ENCODE data around the gene LUZP1. TPM values are rescaled to one million over a fixed set of nuclear protein-coding genes. Genes with fewer than 3 reads are reported as not detected.

Gene LUZP1
- total and polyA plus RNA-seq, 2 experiments from 2014 or later = 23.3 to 27.6 TPM

DNA sequence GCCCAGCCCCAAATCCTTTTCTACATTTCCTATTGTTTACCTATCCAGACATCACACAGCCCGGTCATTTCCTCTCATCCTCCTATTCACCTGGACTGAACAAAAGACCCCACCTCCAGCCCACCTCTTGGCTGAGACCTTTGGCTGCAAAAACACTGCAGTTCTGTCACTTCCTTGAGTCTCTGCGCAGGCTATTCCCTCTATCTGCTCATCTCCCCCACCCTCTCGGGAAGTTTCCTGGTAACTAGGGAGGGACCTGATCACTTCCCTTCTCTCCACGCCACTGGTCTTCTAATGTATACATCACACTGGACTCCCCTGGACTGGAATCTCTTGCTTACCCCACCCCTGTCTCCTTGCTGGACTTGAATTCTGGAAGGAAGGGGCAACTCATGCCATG is 43.3 kb upstream of the LUZP1 start:
- Histone ChIP-seq H3K36me3 (replicated peaks; ENCODE audit: insufficient read depth, low read depth) (no peaks in the 10 kb centered on the region), H3K27ac (no peak overlapping the region), H3K9me2 (replicated peaks; ENCODE audit: insufficient read depth) (no peaks in the 10 kb centered on the region), H3K79me2 (no peaks in the 10 kb centered on the region), H3K9me3 (ENCODE audit: low read depth) (no peaks in the 10 kb centered on the region), H2AFZ (no peak overlapping the region), H3K27me3 (peaks cover 36% of the 10 kb centered on the region), H3K4me1 (ENCODE audit: insufficient read depth) (no peaks in the 10 kb centered on the region), H3K4me2 (no peak overlapping the region), H3K4me3 (no peak overlapping the region), H4K20me1 (ENCODE audit: insufficient read depth, poor library complexity, severe bottlenecking) (no peaks in the 10 kb centered on the region)
- TF ChIP-seq, protein P1, sequence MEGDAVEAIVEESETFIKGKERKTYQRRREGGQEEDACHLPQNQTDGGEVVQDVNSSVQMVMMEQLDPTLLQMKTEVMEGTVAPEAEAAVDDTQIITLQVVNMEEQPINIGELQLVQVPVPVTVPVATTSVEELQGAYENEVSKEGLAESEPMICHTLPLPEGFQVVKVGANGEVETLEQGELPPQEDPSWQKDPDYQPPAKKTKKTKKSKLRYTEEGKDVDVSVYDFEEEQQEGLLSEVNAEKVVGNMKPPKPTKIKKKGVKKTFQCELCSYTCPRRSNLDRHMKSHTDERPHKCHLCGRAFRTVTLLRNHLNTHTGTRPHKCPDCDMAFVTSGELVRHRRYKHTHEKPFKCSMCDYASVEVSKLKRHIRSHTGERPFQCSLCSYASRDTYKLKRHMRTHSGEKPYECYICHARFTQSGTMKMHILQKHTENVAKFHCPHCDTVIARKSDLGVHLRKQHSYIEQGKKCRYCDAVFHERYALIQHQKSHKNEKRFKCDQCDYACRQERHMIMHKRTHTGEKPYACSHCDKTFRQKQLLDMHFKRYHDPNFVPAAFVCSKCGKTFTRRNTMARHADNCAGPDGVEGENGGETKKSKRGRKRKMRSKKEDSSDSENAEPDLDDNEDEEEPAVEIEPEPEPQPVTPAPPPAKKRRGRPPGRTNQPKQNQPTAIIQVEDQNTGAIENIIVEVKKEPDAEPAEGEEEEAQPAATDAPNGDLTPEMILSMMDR (IDR thresholded peaks at IDR 0.05; ENCODE audit: poor library complexity) = no peak
- TF ChIP-seq EZH2 (IDR thresholded peaks at IDR 0.05; ENCODE audit: borderline replicate concordance) (no peak), EZH2phosphoT487 (IDR thresholded peaks at IDR 0.05; ENCODE audit: low read depth, severe bottlenecking, unreplicated experiment) (no peak)
- WGBS (ENCODE audit: low lambda C conversion rate, missing lambda C conversion rate) = 78% methylated on average over 4 of the region's 4 CpGs
- no peak for DNase-seq (ENCODE audit: low spot score)

DNA sequence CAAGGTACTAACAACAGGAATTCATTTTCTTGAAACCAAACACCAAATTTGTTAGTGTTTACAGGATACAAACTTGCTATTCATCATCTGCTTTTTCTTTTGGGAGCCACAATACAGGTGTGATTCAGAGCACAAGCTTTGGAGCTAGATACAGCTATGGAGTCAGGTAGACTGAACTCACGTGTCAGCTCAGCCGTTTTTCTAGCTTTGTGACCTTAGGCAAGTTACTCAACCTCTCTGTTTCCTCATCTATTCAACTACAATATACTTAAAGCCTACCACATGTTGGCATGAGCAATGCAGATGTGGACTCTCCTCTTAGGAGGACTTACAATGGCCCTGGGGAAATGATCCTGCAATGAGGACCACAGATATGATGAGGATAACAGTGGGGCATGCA is 42.3 kb upstream of the LUZP1 start:
- TF ChIP-seq, protein P1 (IDR thresholded peaks at IDR 0.05; ENCODE audit: poor library complexity) = no peak
- no peak for TF ChIP-seq EZH2 (IDR thresholded peaks at IDR 0.05; ENCODE audit: borderline replicate concordance)
- no peak for TF ChIP-seq EZH2phosphoT487 (IDR thresholded peaks at IDR 0.05; ENCODE audit: low read depth, severe bottlenecking, unreplicated experiment)
- WGBS (ENCODE audit: low lambda C conversion rate, missing lambda C conversion rate) = 85% methylated on average over 2 of the region's 2 CpGs

DNA sequence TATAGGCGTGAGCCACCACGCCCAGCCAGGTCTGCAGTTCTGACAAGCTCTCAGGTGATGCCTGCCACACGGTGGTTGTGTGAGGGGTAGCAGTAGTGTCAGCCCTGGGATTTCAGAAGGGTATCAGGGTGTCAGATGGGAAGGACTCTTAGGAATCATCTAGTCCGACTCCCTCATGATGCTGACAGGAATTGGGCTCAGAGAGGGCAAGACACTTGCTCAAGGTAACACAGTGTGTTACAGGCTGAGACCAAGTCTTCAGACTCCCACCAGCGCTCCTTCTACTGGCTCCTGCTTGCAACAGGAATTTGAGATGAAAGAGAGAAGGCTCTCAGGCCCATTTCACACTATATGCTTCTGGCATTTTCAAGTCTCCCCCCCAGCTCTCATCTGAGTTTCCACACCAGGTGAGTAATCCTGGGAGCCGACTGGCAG is 41.7 kb upstream of the LUZP1 start:
- no peak overlapping the region for H3K27ac ChIP-seq
- 59% methylated on average over 6 of the region's 6 CpGs for WGBS (ENCODE audit: low lambda C conversion rate, missing lambda C conversion rate)
- no peaks in the 10 kb centered on the region for H3K36me3 ChIP-seq (replicated peaks; ENCODE audit: insufficient read depth, low read depth)
- H3K9me2 ChIP-seq (replicated peaks; ENCODE audit: insufficient read depth) = no peaks in the 10 kb centered on the region
- H3K4me2 ChIP-seq = no peak overlapping the region
- TF ChIP-seq EZH2 (IDR thresholded peaks at IDR 0.05; ENCODE audit: borderline replicate concordance) = no peak
- no peak for TF ChIP-seq EZH2phosphoT487 (IDR thresholded peaks at IDR 0.05; ENCODE audit: low read depth, severe bottlenecking, unreplicated experiment)
- TF ChIP-seq, protein P1 (IDR thresholded peaks at IDR 0.05; ENCODE audit: poor library complexity) = no peak
- H3K79me2 ChIP-seq = no peaks in the 10 kb centered on the region
- H2AFZ ChIP-seq = no peak overlapping the region
- H3K4me3 ChIP-seq = no peak overlapping the region
- no peaks in the 10 kb centered on the region for H3K9me3 ChIP-seq (ENCODE audit: low read depth)
- no peaks in the 10 kb centered on the region for H4K20me1 ChIP-seq (ENCODE audit: insufficient read depth, poor library complexity, severe bottlenecking)
- peaks cover 21% of the 10 kb centered on the region for H3K27me3 ChIP-seq
- no peak for DNase-seq (ENCODE audit: low spot score)
- no peaks in the 10 kb centered on the region for H3K4me1 ChIP-seq (ENCODE audit: insufficient read depth)

More for the DNA sequence above, 42.3 kb upstream of the LUZP1 start:
- H4K20me1 ChIP-seq (ENCODE audit: insufficient read depth, poor library complexity, severe bottlenecking) = no peaks in the 10 kb centered on the region
- peaks cover 27% of the 10 kb centered on the region for H3K27me3 ChIP-seq
- no peaks in the 10 kb centered on the region for H3K4me1 ChIP-seq (ENCODE audit: insufficient read depth)
- H3K9me3 ChIP-seq (ENCODE audit: low read depth) = no peaks in the 10 kb centered on the region
- H3K9me2 ChIP-seq (replicated peaks; ENCODE audit: insufficient read depth) = no peaks in the 10 kb centered on the region
- no peak for DNase-seq (ENCODE audit: low spot score)
- no peak overlapping the region for H3K4me2 ChIP-seq
- H2AFZ ChIP-seq = no peak overlapping the region
- H3K36me3 ChIP-seq (replicated peaks; ENCODE audit: insufficient read depth, low read depth) = no peaks in the 10 kb centered on the region
- no peak overlapping the region for H3K27ac ChIP-seq
- H3K79me2 ChIP-seq = no peaks in the 10 kb centered on the region
- H3K4me3 ChIP-seq = no peak overlapping the region

DNA sequence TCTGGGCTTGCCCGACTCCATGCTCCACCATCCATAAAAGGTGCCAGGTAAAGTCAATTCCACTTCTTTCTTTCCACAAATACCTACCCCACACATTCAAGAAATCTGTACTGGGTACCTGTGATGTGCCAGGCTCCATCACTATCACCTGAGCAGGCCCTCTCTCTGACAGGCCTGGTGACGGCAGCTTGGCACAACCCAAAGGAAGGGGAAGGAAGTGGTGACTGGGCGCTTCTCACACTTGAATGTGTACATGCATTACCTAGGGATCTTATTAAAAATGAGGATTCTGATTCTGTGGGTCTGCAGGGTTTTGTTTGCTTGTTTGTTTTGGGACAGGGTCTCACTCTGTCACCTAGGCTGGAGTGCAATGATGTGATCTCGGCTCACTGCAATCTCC is 41.1 kb upstream of the LUZP1 start:
- DNase-seq (ENCODE audit: low spot score) = no peak
- H3K4me3 ChIP-seq = no peak overlapping the region
- 89% methylated on average over 4 of the region's 4 CpGs for WGBS (ENCODE audit: low lambda C conversion rate, missing lambda C conversion rate)

More for the DNA sequence above, 41.1 kb upstream of the LUZP1 start:
- H3K9me3 ChIP-seq (ENCODE audit: low read depth) = no peaks in the 10 kb centered on the region
- H4K20me1 ChIP-seq (ENCODE audit: insufficient read depth, poor library complexity, severe bottlenecking) = no peaks in the 10 kb centered on the region
- peaks cover 18% of the 10 kb centered on the region for H3K27me3 ChIP-seq
- no peaks in the 10 kb centered on the region for H3K36me3 ChIP-seq (replicated peaks; ENCODE audit: insufficient read depth, low read depth)
- H3K9me2 ChIP-seq (replicated peaks; ENCODE audit: insufficient read depth) = no peaks in the 10 kb centered on the region
- H3K79me2 ChIP-seq = no peaks in the 10 kb centered on the region
- no peak overlapping the region for H2AFZ ChIP-seq
- H3K4me2 ChIP-seq = no peak overlapping the region
- H3K4me1 ChIP-seq (ENCODE audit: insufficient read depth) = no peaks in the 10 kb centered on the region
- no peak for TF ChIP-seq EZH2 (IDR thresholded peaks at IDR 0.05; ENCODE audit: borderline replicate concordance)
- no peak for TF ChIP-seq EZH2phosphoT487 (IDR thresholded peaks at IDR 0.05; ENCODE audit: low read depth, severe bottlenecking, unreplicated experiment)
- TF ChIP-seq, protein P1 (IDR thresholded peaks at IDR 0.05; ENCODE audit: poor library complexity) = no peak
- no peak overlapping the region for H3K27ac ChIP-seq
